Limb (tissue), 2 donors: ENCODE results near the gene EVL.
"Not testable (repeated sequence)": the region's sequence is repeated elsewhere in the genome, so short reads cannot be mapped to it uniquely, and the experiment has no call there.

Experiments
- DNase-seq, 2 donors: peaks; one replicate each; pipeline ENCODE4 v3.0.0-alpha.2; 2016; ENCODE audit errors: extremely low spot score in 2 of 2

Gene EVL

GRCh38 chr14:100064335-100065092 lies 708 bp upstream of the EVL start:
- not testable (repeated sequence) for DNase-seq

DNA sequence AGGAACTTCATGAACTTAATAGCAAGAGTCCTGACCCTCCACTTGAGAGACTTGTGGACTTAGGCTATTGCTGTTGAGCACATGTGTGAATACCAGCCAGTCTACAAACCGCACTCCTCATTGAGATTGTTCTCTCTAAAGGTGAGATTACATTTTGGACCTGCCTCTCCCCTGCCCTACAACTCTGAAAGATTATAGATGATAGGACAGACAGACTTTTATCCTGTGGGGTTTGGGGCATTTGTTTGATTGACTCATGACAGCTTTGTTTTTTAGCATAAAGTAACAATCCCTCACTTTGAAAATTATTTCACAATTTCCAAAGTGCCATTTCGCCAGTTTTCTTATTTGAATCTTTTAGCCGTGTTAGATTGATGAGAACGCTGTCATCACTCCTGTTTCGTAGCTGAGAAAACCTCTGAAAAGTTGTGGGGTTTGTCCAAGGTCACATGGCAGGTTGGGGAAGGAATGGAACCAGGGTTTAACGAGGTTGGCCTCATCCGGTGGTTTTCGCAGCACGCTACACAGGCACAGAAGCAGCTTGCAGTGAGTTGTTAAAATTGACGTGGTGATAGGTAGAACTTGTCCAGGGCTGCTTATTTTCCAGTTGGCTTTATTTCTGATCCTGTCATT lies 836 bp downstream of the EVL start:
- DNase-seq, result no peak

DNA sequence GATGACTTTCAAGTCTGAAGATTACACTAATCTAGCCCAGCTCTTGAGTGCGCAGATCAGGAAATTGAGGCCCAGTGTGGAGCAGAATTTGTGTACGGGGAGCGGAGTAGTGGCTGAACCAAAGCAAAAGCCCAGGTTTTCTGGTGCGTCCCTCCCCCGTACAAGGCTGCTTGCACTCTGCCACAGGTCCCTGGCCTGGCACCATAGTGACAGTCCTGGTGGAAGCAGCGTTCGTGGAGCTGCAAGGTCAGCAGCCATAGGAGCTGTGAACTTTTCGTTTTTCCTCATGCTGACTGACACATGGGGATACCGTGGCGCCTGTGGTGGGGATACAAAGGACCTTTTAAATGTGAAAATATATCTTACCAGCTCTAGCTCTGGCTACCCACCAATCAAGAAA lies 1.7 kb downstream of the EVL start:
- DNase-seq, result no peak

- no peak for DNase-seq
Measured at GRCh38 chr14:100067481-100067880, 2.3 kb downstream of the EVL start.

DNA sequence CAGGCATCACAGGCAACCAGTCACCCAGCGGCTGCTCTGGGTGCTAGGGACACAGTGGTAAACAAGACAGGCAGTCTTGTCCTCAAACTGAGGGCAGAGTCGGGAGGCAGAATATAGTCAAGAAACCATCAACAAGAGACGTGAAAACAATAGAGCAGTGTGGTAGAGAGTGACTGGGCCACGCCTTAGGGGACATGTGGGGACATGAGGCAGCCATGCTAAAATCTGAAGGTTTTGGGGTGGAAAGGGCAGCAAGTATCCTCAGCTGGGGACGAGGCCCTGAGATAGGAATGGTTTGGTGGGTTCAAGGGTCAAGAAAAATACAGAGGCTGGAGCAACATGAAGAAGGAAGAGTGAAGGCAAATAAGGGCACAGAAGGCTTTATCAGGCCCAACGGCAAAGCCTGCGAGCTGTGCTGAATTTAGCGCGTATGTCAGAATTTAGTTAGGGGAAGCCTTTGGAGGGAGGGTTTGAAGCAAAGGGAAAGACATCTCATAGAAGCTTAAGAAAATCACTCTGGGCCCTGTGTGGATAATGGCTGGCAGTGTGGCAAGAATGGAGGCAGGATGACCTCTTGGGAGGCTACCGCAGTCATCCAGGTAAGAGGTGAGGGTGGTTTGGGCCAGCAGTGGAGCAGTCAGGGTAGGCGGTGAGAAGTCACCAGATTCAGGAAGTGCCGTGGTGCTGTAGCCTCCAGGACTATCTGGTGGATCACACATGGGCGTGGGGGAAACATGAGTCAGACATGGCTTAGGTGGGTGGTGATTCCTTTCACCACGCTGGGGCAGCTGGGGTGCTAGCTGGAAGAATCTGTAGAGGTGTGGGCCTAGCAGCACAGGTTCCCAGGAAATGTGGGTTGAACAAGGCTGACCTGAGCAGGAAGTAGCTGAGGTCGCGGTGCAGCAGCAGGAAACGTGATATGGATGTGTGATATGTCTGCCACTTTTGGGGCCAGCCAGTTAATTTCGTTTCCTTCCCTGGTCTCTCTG lies 3.0 kb downstream of the EVL start:
- no peak for DNase-seq

DNA sequence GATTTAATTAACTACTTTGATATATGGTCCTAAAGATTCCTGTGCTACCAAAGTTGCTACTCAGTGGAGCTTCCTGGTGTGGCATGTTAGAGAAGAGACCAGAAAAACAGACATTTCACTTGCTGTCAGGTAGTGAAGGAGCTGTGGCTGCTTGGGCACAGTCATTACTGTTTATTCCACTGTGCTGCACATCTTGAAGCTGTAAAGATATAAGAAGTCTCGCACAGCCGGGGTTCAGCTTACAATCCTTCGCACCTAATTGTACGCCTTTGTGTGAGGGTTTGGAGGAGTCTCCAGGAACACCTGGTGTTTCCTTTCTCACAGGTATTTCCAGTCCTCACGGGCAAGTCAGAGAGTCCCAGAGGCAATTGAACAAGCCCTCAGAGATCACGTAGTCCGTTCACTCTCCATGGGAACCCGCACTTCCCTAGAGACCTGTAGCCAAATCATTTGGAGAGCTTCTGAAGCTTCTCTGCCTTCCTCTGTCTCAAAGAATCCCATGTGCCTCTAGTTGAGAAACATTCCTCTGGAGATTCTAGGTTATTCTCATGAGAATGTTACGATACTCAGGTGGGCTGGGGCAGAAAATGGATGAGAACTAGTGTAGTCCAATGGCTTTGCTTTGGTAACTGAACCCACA lies 4.1 kb downstream of the EVL start:
- DNase-seq, result no peak

GRCh38 chr14:100070310-100070709 lies 5.1 kb downstream of the EVL start:
- DNase-seq, result no peak

- DNase-seq, result no peak
Measured at GRCh38 chr14:100071545-100071944, 6.3 kb downstream of the EVL start.

DNA sequence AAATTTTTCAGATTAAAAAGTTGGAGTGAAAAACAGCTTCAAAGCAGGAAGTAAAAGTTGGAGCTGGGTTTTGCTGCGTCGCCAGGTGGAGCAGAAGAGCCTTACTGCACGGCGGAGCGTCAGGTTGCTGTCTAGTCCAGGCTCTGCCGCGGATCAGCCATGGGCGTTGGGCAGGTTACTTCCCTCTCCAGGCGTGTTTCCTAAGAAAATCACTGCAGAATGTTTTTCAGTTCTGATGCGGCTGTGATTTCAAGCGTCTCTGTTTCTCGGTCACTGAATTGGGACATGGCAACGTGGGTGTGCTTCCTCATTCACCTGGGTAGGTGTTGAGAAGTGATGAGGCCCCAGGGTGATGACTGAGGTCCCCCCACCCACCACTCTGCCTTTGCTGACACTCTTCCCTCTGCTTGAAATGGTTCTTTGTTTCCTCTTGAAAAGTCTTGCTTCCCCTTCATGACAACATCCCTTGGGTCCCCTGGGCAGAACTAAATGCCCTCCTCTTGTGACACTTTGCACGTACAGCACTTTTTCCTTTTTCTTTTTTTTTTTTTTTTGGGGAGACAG lies 7.6 kb downstream of the EVL start:
- no peak for DNase-seq

DNA sequence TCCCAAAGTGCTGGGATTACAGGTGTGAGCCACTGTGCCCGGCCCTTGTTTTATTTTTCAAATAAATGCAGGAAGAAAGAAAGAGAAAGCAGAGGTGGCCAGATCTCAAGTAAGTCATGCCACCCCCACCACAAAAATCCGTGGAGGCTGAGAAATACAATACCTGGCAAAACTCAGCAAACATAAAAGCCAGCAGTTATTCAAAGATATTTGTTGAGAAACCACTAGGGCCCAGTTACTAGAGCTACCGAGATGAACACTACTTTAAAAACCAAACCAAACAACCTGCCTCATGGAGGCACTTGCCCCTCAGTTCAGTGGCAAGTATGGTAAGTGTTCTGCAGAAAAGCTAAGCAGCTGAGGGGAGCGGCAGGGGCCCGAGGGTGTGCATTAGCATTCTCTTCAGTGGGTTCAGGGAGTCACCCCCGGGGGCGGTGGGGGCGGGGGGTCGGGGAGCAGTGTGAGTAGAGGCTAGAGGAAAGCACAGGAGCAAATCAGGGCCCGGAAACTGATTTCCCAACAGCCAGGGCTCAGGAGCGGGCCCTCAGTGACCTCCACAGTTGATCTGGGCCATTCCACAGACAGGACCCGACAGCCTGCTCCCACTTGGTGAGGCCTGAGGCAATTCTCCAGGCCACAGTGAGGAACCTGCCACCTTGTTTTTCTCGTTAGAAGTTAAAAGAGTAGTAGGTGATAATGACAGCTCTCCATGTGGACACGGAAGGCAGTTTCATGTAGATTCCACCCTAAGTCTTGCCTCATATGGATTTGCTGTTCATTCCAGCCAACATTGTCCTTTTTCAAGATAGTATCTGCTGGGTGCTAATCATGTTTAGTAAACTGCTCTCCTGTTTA lies 8.6 kb downstream of the EVL start:
- no peak for DNase-seq

GRCh38 chr14:100074431-100075100 lies 9.3 kb downstream of the EVL start:
- DNase-seq, result no peak

DNA sequence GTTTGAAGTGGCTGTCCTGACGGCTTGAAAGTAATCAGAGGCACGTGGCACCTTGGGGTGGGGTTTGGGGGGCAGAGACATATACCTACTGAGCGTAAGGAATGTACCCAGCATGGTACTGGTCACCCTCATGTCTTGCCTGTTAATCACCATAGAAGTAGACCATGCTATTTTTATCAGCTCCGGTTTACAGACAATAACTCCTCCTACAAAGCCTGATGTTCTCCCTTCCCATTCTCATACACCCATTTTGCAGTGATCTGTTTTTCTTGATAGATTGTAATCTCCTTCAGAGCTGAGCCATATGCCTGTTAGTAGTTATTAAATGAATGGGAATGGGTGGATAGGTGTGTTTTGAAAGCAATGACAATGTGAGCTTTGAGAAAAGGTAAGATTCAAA lies 10.5 kb downstream of the EVL start:
- DNase-seq, result no peak

- no peak for DNase-seq
Measured at GRCh38 chr14:100076133-100076532, 10.9 kb downstream of the EVL start.

- no peak for DNase-seq
Measured at GRCh38 chr14:100076606-100077005, 11.4 kb downstream of the EVL start.

GRCh38 chr14:100077441-100077840 lies 12.2 kb downstream of the EVL start:
- DNase-seq, result no peak

- DNase-seq, result no peak
Measured at GRCh38 chr14:100078216-100078803, 13.1 kb downstream of the EVL start.

DNA sequence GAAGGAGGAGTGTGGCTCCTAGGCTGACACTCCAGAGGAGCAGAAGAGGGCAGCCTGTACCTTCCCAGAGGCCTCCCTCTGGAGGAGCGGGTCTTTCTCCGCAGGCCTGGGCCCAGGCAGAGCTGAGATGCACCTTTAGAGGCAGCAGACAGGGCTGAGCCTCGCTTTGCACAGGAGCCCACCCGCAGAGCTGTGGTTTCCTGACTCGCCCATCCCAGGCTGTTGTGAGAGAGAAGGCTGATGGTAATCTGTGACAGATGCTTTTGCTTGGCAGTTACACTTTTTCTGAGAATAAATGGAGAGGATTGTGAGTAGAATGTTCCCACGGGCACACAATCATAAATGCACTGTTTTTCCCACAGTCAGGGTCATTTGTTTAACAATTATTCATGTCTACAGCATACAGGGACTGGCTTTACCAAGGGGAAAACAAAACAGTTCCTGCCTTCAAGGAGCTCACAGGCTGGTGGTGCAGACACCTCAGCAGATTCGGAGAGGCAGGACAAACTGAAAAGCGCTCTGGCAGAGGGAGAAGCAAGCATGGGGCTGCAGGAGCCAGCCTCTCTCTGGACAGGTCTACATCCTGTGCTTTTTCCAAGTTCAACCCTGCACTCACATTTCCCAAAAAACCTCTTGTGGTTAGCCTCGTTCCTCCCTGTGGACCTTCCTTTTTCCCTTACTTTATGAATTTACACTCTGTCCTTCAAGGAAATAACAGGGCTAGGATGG lies 13.9 kb downstream of the EVL start:
- peak; percentile 46 to 51 for DNase-seq

GRCh38 chr14:100079726-100080005 lies 14.4 kb downstream of the EVL start:
- no peak for DNase-seq

- no peak for DNase-seq
Measured at GRCh38 chr14:100080206-100080605, 15.0 kb downstream of the EVL start.
